B cell (primary cell): ENCODE results near the gene EMILIN3.

Experiments
- EZH2 ChIP-seq: IDR thresholded peaks from 2 replicates; pipeline ENCODE4 v1.6.1; 2012; ENCODE audit warnings: borderline replicate concordance, low read depth, mild to moderate bottlenecking, moderate library complexity, low read length; ENCODE audit not compliant: insufficient read depth, poor library complexity, severe bottlenecking
- TF ChIP-seq, protein P1 (sequence below): fragments of 200-600 bp; IDR thresholded peaks from one replicate; pipeline ENCODE4 v1.8.0; 2022; ENCODE audit warnings: antibody characterized with exemption, mild to moderate bottlenecking

DNA sequence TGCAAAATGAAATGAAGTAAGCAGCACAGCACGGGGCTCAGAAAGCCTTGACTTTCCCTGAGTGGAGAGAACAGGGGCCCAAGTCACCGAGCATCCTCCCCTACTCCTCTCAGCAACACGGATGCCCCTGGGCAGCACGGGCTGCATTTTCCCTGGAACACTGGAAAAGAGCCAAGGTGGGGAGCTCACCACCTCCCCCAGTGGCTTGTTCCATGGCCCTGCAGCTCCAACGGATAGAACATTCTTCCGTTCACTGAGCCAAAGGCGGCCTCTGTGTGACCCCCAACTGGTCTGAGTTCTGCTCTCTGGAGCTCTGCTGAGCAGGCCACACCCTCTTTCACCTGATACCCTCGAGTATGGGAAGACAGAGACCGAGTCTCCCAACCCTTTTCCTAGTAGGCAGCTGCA is 20.8 kb upstream of the EMILIN3 start:
- TF ChIP-seq, protein P1, sequence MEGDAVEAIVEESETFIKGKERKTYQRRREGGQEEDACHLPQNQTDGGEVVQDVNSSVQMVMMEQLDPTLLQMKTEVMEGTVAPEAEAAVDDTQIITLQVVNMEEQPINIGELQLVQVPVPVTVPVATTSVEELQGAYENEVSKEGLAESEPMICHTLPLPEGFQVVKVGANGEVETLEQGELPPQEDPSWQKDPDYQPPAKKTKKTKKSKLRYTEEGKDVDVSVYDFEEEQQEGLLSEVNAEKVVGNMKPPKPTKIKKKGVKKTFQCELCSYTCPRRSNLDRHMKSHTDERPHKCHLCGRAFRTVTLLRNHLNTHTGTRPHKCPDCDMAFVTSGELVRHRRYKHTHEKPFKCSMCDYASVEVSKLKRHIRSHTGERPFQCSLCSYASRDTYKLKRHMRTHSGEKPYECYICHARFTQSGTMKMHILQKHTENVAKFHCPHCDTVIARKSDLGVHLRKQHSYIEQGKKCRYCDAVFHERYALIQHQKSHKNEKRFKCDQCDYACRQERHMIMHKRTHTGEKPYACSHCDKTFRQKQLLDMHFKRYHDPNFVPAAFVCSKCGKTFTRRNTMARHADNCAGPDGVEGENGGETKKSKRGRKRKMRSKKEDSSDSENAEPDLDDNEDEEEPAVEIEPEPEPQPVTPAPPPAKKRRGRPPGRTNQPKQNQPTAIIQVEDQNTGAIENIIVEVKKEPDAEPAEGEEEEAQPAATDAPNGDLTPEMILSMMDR = no peak
- TF ChIP-seq EZH2 = no peak
